ENCODE data around the gene KDM2A. TPM values are rescaled to one million over a fixed set of nuclear protein-coding genes. Genes with fewer than 3 reads are reported as not detected.

Gene KDM2A
- total RNA-seq, 4 donors from 2014 or later: 48.2 to 94.9 (median 73.5) TPM

DNA sequence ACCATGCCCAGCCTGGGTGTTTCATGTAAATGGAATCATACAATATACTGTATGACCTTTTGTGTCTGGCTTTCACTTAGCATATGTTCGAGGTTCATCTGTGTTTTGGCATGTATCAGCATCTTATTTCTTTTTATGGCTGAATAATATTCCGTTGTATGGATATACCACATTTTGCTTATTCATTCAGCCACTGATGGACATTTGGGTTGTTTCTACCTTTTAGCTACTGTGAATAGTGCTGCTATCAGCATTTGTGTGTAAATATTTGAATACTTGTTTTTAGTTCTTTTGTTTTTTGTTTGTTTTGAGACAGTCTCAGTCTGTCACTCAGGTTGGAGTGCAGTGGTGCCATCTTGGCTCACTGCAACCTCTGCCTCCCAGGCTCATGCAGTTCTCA is 35.7 kb downstream of the KDM2A start:
- no peaks in the 10 kb centered on the region for H3K36me3 ChIP-seq
- no peaks in the 10 kb centered on the region for H3K9me3 ChIP-seq
- no peak overlapping the region for H3K4me3 ChIP-seq
- no peak for DNase-seq
- H3K27ac ChIP-seq: no peak overlapping the region
- H3K27me3 ChIP-seq: no peaks in the 10 kb centered on the region
- no peak for TF ChIP-seq POLR2A (IDR thresholded peaks at IDR 0.05)
- TF ChIP-seq, protein P1, sequence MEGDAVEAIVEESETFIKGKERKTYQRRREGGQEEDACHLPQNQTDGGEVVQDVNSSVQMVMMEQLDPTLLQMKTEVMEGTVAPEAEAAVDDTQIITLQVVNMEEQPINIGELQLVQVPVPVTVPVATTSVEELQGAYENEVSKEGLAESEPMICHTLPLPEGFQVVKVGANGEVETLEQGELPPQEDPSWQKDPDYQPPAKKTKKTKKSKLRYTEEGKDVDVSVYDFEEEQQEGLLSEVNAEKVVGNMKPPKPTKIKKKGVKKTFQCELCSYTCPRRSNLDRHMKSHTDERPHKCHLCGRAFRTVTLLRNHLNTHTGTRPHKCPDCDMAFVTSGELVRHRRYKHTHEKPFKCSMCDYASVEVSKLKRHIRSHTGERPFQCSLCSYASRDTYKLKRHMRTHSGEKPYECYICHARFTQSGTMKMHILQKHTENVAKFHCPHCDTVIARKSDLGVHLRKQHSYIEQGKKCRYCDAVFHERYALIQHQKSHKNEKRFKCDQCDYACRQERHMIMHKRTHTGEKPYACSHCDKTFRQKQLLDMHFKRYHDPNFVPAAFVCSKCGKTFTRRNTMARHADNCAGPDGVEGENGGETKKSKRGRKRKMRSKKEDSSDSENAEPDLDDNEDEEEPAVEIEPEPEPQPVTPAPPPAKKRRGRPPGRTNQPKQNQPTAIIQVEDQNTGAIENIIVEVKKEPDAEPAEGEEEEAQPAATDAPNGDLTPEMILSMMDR (IDR thresholded peaks at IDR 0.05): no peak
- H3K4me1 ChIP-seq: no peaks in the 10 kb centered on the region
- intact Hi-C loops (cut with DNase I; ENCODE audit: low total_unique reads): no loop called here

DNA sequence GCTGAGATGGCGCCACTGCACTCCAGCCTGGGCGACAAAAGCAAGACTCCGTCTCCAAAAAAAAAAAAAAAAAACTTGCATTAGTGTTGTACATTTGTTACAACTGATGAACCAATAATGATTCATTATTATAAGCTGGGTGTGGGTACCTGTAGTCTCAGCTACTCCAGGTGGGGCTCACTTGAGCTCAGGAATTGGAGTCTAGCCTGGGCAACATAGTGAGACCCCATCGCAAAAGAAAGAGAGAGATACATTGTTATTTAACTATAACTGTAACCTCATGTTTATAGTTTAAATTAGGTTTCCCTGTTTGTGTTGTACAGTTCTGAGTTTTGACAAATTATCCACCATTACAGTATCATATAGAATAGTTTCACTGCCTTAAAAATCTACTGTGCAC is 38.6 kb downstream of the KDM2A start:
- Histone ChIP-seq H3K27ac (no peak overlapping the region), H3K27me3 (no peaks in the 10 kb centered on the region), H3K9me3 (no peaks in the 10 kb centered on the region), H3K4me3 (no peak overlapping the region), H3K36me3 (no peaks in the 10 kb centered on the region), H3K4me1 (peaks cover 0 to 6% of the 10 kb centered on the region in 2 donors)
- intact Hi-C loops (cut with DNase I; ENCODE audit: low total_unique reads): no loop called here
- DNase-seq: no peak
- TF ChIP-seq, protein P1 (IDR thresholded peaks at IDR 0.05): no peak
- TF ChIP-seq POLR2A (IDR thresholded peaks at IDR 0.05): no peak

DNA sequence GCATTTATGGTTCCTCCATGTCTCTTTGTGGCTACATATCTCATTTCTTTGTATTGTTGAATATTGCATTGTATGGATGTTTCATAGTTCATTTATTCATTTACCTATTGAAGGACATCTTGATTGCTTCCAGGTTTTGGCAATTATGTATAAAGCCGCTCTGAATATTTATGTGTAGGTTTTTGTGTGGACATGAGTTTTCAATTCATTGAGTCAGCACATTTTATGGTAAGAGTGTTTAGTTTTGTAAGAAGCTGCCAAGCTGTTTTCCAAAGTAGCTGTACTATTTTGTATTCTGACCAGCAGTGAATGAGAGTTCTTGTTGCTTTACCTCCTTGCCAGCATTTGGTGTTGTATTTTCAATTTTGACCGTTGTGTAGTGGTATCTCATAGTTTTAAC is 39.2 kb downstream of the KDM2A start:
- no peaks in the 10 kb centered on the region for H3K27me3 ChIP-seq
- H3K27ac ChIP-seq: no peak overlapping the region
- no peak for DNase-seq
- no peak for TF ChIP-seq POLR2A (IDR thresholded peaks at IDR 0.05)
- TF ChIP-seq, protein P1 (IDR thresholded peaks at IDR 0.05): no peak
- no peaks in the 10 kb centered on the region for H3K9me3 ChIP-seq
- intact Hi-C loops (cut with DNase I; ENCODE audit: low total_unique reads): no loop called here
- peaks cover 0 to 6% of the 10 kb centered on the region in 2 donors for H3K4me1 ChIP-seq
- H3K36me3 ChIP-seq: no peaks in the 10 kb centered on the region
- no peak overlapping the region for H3K4me3 ChIP-seq

DNA sequence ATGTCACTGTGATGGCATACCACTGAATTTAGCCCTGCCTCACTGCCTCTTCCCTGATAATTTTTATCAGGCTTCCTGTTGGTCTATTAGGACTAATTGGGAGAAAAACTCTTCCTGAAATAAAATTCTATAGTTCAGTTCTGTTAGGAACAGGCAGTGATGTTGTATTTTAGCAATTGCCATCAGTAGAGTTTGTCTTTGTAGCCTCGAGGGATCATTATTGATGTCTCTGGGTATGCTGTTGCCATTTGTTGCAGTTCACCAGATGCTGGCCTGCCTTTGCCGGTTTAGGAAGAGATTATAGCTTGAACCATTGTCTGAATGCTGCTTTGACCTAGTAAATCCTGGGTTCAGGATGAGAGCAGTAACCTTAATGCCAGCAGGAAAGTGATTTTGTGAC is 41.0 kb downstream of the KDM2A start:
- intact Hi-C loops (cut with DNase I; ENCODE audit: low total_unique reads): no loop called here
- Histone ChIP-seq H3K9me3 (no peaks in the 10 kb centered on the region), H3K36me3 (no peaks in the 10 kb centered on the region), H3K4me3 (no peak overlapping the region), H3K27me3 (no peaks in the 10 kb centered on the region), H3K4me1 (peaks cover 0 to 6% of the 10 kb centered on the region in 2 donors), H3K27ac (no peak overlapping the region)
- no peak for DNase-seq
- TF ChIP-seq, protein P1 (IDR thresholded peaks at IDR 0.05): no peak
- TF ChIP-seq POLR2A (IDR thresholded peaks at IDR 0.05): no peak

DNA sequence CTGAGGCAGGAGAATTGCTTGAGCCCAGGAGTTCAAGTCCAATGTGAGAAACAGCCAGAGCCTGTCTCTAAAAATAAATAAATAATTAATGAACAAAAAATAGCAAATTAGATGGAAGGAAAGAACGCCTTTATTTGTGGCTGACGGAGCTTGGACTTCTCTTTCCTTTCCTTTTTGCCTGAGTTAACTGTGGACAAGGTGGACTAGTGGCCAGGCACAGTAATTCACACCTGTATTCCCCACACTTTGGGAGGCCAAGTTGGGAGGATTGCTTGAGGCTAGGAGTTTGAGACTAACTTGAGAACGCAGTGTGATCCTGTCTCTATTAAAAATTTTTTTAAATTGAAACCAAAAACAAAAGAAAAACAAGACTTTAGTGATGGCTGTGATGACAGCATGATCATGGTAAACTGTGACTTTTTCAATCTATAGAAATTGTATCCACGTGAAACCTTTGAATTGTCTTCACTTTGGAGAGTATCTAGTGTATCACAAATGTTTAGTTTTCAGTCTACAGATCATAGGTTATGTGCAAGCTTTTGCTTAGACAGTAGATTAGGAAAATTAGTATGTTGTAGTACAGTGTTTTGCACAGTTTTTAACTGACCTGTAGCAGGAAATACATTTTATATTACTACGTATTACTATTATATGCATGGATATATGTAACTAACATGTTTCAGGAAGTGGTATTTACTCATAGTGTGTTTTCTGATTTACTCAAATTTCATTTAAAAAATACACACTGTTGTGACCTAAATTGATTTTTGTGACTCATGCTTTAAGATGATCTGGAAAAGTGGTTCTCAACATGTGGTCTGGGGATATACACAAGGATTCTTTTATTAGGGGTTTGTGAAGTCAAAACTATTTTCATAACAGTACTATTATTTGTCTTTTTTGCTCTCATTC is 42.1 kb downstream of the KDM2A start:
- peaks cover 0 to 6% of the 10 kb centered on the region in 2 donors for H3K4me1 ChIP-seq

More for the DNA sequence above, 42.1 kb downstream of the KDM2A start:
- no peaks in the 10 kb centered on the region for H3K9me3 ChIP-seq
- H3K36me3 ChIP-seq: no peaks in the 10 kb centered on the region
- H3K27me3 ChIP-seq: no peaks in the 10 kb centered on the region
- TF ChIP-seq, protein P1 (IDR thresholded peaks at IDR 0.05): no peak
- no peak for TF ChIP-seq POLR2A (IDR thresholded peaks at IDR 0.05)
- intact Hi-C loops (cut with DNase I; ENCODE audit: low total_unique reads): no loop called here
- H3K4me3 ChIP-seq: no peak overlapping the region
- no peak for DNase-seq
- no peak overlapping the region for H3K27ac ChIP-seq

Measured in uterus (tissue), 4 donors.